Erythroblast (primary cell): ENCODE results near the gene TVP23A.

ENCODE experiments used
- GATA1 ChIP-seq: IDR thresholded peaks from 2 replicates; pipeline ENCODE4 v1.6.1; 2011; ENCODE audit warnings: low read depth, mild to moderate bottlenecking, control low read depth, low read length, moderate library complexity
- POLR2A ChIP-seq: IDR thresholded peaks from 2 replicates; pipeline ENCODE4 v1.6.1; 2011; ENCODE audit warnings: mild to moderate bottlenecking, low read length

DNA sequence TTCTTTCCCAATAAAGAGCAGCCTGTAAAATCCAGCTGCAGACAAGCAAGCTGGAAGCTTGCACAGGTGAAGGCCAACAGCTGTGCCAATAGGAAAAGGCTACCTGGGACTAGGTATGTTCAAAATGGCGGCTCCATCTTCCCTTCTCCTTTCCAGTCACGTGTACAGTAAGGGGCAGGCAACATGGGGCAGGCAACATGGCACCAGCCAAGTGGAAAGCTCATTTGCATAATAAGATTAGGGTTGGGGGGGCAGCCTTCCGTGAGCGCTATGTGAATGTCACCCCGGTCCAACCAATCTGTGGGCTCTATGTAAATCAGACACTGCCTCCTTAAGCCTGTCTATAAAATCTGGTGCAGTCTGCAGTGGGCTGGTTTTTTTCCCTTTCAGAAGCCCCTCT is 31.3 kb downstream of the TVP23A start:
- no peak for TF ChIP-seq POLR2A
- no peak for TF ChIP-seq GATA1
